IPS DF 4.7 (cell line): ENCODE results near the gene PCYT1B.
"Not testable (repeated sequence)": the region's sequence is repeated elsewhere in the genome, so short reads cannot be mapped to it uniquely, and the experiment has no call there.

Source experiments
- DNase-seq: peaks from one replicate; pipeline ENCODE4 v3.0.0-alpha.2; 2013; ENCODE audit warnings: low spot score; ENCODE audit errors: extremely low read depth

Gene PCYT1B

DNA sequence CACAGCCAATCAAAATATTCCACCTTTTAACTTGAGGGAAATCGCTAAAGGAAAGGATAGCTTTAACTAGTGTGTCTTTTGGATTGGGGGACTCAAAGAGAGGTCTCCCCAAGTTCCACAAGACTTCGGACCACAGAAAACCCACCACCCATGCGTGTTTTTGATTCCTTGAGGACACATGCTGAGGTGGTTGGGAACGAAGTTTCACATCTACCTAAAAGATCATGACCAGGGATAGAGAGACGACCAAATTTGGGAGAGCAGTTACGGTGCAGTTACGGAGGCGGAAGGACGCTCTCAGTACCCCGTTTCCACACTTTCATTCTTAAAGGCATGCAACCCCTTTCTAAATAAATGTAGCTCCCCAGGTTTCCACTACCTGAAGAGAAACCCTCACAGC is 1.1 kb downstream of the PCYT1B start:
- DNase-seq = no peak

DNA sequence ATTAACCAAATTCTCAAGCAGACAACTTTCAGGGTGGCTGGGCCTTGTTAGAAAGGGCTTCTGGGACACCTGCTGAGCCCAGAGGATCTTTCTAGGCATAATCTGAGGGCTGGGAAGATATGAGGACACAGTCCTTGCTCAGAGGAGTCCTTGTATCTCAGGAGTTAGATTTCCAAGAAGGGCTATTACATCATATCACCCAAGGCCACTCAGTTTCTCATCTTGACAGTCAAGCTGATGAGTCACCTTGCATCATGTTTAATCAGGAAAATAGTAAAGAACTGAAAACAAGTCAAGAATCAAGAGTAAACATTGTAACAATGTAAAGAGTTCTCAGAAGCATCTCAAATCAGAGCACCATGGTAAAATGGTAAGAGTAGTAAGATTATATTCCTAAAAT is 4.0 kb downstream of the PCYT1B start:
- DNase-seq = no peak

- no peak for DNase-seq
These were observed 17.4 kb downstream of the PCYT1B start for GRCh38 chrX:24629701-24630100.

DNA sequence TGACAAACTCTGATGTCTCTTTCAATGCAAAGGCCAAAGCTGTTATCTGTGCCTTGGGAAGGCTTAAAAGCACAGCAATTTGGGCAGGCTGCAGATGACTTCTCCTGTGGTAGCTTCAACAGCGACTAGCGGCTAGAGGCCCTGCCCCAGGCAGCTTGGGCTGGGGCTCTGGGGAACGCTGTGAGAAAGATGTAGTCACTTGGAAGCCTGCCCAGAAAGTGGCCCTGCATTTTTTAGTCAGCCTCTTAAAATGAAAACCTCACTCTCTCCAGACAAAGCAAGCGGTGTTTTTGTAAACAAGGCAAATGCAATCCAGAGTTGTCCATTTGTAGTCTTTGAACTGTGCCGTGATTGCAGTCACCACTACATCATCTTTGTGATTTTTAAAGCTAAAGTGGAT is 27.5 kb downstream of the PCYT1B start:
- DNase-seq = no peak

GRCh38 chrX:24610516-24610915 is 36.6 kb downstream of the PCYT1B start:
- DNase-seq = no peak

GRCh38 chrX:24607616-24608015 is 39.5 kb downstream of the PCYT1B start:
- no peak for DNase-seq

DNA sequence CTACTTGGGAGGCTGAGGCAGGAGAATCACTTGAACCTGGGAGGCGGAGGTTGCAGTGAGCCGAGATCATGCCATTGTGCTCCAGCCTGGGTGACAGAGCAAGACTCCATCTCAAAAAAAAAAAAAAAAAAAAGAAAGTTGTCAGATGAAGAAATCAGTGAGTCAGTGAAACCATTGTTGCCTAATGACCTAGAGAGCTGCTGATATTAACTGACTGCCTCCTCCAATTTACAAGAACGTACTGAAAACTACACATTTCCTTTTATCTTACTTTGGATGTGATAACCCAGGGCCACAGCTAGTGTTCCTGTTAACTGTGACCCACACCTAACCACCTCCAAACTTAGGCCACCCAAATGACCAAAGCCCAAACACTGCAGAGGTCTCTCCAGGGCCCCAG is 41.2 kb downstream of the PCYT1B start:
- DNase-seq = not testable (repeated sequence)

GRCh38 chrX:24603191-24603590 is 44.0 kb downstream of the PCYT1B start:
- DNase-seq = no peak

DNA sequence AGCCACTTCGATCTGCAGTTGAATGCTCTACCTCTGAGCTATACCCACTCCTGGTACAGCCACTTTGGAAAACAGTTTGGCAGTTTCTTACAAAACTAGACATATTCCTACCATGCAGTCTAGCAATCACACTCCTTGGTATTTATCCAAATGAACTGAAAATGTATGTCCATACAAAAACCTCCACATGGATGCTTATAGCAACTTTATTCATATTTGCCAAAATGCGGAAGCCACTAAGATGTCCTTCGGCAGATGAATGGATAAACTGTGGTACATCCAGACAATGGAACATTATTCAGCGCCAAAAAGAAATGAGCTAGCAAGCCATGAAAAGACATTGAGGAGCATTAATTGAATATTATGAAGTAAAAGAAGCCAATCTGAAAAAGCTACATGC is 45.3 kb downstream of the PCYT1B start:
- no peak for DNase-seq

- DNase-seq = no peak
These were observed 52.6 kb downstream of the PCYT1B start for GRCh38 chrX:24594501-24594900.

DNA sequence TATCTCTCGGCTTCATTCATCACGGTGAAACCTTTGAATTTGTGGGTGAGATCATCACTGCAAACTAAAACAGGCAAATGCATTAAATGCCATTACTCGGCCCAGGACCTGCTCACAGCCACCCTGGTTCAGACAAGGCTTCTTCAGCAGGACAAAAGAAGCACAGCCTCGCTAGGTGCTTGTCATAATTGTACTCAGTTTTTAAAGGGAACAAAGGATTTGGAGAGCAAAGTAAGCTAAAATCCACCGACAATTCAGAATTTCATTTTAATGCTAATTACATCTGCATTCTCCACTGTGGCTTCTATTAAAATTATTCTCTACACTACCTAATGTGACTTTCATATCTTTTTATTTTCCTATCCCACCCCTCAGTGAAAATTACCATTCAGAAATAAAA is 57.0 kb downstream of the PCYT1B start:
- DNase-seq = no peak

DNA sequence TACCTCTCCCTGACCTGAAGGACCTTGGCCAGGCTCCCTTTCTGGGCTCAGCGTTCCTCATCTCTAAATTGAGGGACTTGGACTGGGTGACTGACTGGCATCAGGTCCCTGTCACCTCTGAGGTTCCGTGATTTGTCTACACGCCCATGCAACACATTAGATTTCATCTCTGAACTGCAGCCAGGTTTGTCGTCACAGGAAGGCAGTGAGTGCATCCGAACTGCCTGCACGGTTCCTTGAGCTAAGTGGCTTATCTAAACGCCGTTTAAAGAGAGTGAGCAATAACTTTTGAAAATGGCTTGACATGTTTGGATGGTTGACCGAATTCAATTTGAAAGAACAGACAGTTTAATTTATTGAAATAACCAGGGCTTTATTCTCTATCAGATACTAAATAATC is 70.1 kb downstream of the PCYT1B start:
- no peak for DNase-seq

GRCh38 chrX:24575496-24575895 is 71.7 kb downstream of the PCYT1B start:
- no peak for DNase-seq

DNA sequence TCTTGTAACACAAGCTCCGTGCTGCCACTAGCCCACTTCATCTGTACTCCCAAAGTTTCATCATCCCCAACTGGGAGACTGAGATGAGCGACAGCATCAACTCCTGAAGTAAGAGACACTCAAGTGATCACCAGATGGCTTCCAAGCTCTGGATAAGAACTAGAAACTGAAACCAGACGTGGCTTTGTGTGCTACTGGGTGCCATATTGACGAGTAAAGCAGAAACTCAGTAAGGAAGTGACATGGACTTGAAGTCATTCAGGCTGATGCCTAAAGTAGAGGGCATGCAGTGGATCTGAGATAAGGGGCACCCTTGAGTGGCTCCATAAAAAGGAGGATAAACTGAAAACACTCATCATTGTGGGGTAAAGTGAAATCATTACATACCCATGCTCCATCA is 72.4 kb downstream of the PCYT1B start:
- no peak for DNase-seq

DNA sequence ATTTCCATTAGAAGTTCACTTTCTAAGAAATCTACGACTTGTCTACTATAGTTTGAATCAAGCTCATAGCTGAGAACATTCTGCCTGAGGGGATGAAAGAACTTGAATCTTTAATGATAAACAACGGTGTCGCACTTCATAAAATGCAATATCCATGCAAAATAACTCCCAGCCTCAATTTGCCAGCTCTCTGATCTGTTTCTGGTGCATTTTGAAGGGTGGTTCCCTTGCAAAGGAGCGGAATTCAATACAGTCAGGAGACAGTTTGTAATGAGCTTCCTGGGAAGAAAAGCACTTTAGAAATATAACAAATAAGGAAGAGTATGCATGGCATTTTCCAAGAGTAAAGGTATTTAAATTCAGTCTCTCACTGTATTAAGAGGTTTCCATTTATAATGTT is 80.0 kb downstream of the PCYT1B start:
- no peak for DNase-seq

DNA sequence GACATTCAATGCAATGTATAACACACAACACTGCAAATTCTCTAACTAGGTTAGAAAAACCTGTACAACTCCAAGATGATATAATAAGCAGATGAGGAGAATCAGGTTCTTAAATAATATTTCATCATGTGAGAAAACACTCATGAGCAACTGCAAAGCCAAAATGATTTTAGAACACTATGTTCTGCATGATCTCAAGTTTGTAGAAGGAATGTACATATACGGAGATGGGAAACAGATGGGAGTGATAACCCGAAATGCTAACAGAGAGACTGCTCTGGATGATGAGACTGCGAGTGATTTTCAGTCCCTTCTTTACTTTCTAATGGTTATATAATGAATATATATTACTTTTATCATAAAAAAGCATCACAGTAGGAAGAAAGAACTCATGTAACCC is 80.9 kb downstream of the PCYT1B start:
- DNase-seq = no peak

DNA sequence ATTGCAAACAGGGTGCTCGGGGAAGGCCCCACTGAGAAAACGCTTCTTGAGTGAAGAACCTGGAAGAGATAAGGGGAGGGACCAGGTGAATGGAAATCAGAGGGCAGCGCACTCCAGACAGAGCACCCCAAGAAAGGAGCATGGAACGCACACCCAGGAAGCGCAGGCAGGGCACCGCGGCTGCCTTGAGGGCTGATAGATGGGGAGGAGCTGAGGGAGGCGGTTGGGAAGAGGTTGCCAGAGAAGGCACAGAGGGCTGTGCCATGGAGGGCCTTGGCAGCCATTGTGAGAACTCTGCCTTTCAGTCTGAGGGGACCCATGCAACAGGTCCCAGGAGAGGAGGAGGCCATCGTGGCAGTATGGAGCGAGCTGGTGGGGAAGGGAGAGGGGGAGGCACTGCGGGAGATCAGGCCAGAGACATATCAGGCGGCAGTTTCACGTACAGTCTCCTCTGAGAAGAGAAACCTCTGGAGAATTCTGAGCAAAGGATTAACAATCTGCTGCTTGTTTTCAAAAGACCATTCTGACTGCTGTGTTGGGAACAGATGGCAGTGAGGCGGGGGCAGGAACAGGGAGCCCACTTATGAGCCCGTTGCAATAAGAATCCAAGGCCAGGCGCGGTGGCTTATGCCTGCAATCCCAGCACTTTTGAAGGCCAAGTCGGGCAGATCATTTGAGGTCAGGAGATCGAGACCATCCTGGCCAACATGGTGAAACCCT is 83.7 kb downstream of the PCYT1B start:
- DNase-seq = no peak

GRCh38 chrX:24561121-24561520 is 86.0 kb downstream of the PCYT1B start:
- DNase-seq = no peak

- no peak for DNase-seq
These were observed 94.1 kb downstream of the PCYT1B start for GRCh38 chrX:24553011-24553410.

GRCh38 chrX:24550166-24550565 is 97.0 kb downstream of the PCYT1B start:
- no peak for DNase-seq

DNA sequence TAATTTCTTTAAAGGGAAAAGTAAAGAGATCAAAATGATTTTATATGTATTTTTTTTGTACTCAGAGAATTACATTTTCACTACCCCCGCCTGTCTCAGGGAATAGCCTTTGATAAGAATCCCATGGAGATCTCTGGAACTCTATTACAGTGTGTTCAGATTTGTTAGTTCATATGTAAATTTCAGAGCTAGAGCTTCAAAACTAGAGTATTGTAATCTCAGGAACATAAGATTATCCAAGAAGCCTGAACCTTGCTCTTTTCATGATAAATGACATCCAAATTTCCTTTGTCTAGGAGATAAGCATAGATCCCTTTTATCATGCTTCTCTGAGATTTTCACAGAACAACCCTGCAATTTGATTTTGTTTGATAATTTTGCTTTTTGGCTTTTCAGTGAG is 99.2 kb downstream of the PCYT1B start:
- no peak for DNase-seq

DNA sequence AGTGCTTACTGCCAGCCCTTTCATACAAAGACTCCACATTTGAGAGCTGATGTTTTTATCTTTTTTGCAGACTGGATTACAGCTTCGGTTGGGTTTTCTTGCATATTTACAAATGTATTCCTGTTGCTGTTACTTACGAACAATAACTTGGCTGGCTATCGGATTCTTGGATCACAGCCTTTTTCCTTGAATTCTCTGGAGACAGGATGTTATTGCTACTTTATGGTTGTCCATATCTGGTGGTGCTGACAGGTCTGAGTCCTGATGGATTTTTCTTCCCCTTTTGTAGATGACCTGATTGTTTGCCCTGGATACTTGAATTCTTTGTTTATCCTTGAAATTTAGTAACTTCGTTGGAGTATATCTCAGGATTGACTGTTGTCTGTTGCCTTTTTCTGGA is 104.4 kb downstream of the PCYT1B start:
- DNase-seq = no peak

- no peak for DNase-seq
These were observed 110.6 kb downstream of the PCYT1B start for GRCh38 chrX:24536551-24536950.

- DNase-seq = no peak
These were observed 118.5 kb downstream of the PCYT1B start for GRCh38 chrX:24528605-24529004.
